ENCODE data around the gene PPP1R1B.

The PPP1R1B gene

DNA sequence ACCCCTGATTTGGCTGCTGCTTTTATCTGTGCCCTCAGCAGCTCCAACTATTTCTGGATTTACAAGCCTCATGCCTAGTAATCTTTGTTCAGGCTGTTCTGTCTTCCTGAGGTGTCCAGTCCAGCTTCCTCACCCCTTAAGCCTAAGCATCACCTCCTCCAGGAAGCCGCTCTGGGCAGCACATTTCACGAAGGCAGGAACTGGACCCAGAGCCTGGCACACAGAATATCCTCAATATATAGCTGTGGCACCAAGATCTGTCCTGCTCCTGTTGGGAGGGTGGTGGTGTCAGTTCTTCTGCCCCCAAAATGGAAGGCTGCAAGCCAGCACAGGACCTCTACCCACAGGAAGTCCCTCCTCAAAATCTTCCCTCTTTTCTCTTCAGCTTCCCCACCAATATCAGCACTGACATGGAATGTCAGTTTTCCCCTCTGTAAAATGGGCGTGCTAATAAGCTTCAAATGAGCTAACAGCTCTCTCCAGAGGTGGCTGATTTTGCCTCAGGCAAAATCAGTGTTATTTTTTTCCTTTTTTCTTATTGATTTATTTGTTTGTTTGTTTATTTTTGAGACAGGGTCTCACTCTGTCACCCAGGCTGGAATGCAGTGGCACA, 12.1 kb upstream of the PPP1R1B start:
- CTCF ChIA-PET = interaction anchor here (0.8 to 3.8 kb wide), 6 partner anchors 10 to 116 kb away, joined by 3 to 33 read pairs (median 4); partner anchors contain the start of gene MIEN1
- POLR2A ChIA-PET = no interaction called here
- no peak for DNase-seq (ENCODE audit: extremely low spot score)
- TF ChIP-seq, protein P1, sequence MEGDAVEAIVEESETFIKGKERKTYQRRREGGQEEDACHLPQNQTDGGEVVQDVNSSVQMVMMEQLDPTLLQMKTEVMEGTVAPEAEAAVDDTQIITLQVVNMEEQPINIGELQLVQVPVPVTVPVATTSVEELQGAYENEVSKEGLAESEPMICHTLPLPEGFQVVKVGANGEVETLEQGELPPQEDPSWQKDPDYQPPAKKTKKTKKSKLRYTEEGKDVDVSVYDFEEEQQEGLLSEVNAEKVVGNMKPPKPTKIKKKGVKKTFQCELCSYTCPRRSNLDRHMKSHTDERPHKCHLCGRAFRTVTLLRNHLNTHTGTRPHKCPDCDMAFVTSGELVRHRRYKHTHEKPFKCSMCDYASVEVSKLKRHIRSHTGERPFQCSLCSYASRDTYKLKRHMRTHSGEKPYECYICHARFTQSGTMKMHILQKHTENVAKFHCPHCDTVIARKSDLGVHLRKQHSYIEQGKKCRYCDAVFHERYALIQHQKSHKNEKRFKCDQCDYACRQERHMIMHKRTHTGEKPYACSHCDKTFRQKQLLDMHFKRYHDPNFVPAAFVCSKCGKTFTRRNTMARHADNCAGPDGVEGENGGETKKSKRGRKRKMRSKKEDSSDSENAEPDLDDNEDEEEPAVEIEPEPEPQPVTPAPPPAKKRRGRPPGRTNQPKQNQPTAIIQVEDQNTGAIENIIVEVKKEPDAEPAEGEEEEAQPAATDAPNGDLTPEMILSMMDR (IDR thresholded peaks at IDR 0.05; ENCODE audit: control extremely low read depth, extremely low read depth, low read depth, missing control alignments) = no peak

DNA sequence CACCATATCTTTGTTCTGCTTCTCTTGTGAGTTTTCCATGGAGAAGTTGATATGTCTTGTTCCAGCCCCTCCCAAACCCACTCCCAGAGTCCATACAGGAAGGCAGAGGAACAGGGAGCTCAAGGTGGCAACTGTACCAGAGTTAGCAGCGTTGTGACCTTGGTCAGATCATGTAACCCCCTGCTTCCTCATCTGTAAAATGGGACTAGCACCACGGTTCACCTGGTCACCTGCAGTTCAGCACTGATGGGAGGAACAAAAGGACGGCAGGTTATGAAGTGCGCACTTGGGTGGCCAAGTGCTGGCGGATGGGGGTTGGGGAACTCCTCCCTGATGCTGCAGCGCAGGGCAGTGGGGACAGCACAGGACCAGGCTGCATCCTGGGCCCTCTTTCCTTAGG, 11.3 kb upstream of the PPP1R1B start:
- ChIA-PET POLR2A (no interaction called here), CTCF (interaction anchor here (0.8 to 3.8 kb wide), 6 partner anchors 9 to 115 kb away, joined by 3 to 33 read pairs (median 4); partner anchors contain the start of gene MIEN1)
- no peak for DNase-seq (ENCODE audit: extremely low spot score)
- TF ChIP-seq, protein P1 (IDR thresholded peaks at IDR 0.05; ENCODE audit: control extremely low read depth, extremely low read depth, low read depth, missing control alignments) = no peak

DNA sequence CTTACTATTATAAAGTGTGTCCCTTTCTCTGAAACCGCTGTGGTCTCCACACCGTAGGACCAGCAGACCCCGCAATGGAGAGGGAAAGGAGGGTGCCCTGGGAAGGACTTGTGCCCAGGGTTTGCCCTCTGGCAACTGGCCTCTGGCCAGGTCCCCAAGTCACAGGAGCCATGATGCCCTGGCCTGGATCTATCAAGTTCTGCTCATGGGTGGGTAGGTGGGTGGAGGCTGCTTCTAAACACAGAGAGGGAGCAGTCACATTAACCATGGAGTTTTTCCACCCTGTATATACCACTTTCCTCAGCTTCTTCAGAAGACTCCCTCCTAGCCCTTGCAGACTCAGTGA, 9.7 kb upstream of the PPP1R1B start:
- no peak for DNase-seq (ENCODE audit: extremely low spot score)
- POLR2A ChIA-PET = no interaction called here
- CTCF ChIA-PET = interaction anchor here (0.6 to 1.5 kb wide), 2 partner anchors 16 to 20 kb away, joined by 3 to 5 read pairs; no protein-coding TSS in a partner anchor
- TF ChIP-seq, protein P1 (IDR thresholded peaks at IDR 0.05; ENCODE audit: control extremely low read depth, extremely low read depth, low read depth, missing control alignments) = no peak

DNA sequence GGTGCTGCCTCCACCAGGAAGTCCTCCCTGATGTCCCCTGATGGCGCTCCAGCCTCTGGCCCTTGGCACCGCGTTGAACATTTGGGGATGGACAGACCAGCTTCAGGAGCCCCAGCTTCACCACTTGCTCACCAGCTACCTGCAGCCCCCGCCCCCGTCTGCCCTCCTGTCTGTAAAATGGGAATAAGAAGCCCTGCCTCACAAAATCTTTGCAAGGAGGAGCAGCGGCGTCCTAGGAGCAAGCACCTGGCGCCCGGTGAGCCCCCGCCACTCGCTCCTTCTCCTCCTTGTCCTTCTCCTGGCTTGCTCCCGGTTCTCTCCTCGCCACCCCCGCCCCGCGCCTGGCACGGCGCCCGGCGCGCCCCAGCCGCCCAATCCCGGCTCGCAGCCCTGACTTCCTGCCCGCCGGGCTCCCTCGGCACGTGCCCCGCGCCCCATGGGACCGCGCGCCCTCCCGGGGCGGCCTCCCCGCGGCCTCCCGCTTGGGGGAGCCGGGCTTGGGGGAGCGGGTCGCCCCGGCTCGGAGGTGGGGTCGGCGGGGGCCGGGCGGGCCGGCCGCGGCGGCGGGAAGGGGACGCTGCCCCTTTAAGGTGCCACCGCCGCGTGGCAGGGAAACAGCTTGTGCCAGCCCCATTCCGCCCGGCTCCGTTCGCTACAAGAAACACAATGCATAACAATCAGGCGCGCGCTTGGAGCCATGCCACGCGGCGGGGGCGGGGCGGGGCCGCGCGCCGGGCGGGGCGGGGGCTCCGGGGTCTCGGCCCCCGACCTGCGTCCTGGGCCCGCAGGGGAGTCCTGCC, 9.1 kb upstream of the PPP1R1B start:
- POLR2A ChIA-PET = no interaction called here
- TF ChIP-seq, protein P1 (IDR thresholded peaks at IDR 0.05; ENCODE audit: control extremely low read depth, extremely low read depth, low read depth, missing control alignments) = no peak
- DNase-seq (ENCODE audit: extremely low spot score) = no peak
- CTCF ChIA-PET = interaction anchor here (0.6 to 9.5 kb wide), 4 partner anchors 17 to 52 kb away, joined by 3 to 134 read pairs (median 70); partner anchors contain the start of genes PNMT and TCAP

DNA sequence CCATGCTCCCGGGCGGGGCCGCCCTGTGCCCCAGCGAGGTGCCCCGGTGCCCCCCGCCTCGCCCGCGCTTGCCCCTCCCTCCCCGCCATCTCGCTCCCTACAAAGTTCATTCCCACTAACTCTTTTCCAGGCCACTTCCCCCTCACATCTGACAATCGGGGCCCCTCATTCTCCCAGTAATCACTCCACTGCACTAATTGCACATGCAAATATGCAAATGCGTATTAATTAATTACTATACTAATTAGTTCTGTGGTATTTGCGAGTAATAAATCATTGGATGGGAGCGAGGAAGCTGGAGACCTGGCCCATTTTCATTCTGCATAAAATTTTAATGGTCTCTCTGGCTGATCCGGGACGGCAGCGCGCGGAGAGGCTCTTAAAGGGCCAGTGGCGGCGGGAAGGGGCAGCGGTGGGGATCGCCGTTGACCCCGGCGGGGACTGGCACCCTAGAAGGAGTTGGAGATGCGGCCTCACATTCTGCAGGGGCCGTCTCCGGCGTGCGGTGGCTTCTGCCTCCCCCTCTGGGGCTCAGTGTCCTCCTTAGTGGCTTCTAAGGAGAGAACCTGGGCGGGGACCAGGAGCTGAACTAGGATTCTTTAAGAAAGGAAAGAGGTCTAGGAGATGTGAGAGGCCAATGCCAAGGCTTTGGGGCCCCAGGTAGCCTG, 8.4 kb upstream of the PPP1R1B start:
- ChIA-PET CTCF (interaction anchor here (1.8 to 9.5 kb wide), 6 partner anchors 14 to 69 kb away, joined by 4 to 166 read pairs (median 128); partner anchors contain the start of genes PNMT, STARD3 and TCAP), POLR2A (no interaction called here)
- TF ChIP-seq, protein P1 (IDR thresholded peaks at IDR 0.05; ENCODE audit: control extremely low read depth, extremely low read depth, low read depth, missing control alignments) = no peak
- DNase-seq (ENCODE audit: extremely low spot score) = no peak

Data from GM10248 (cell line).